Measurements from ENCODE around the gene LRCH4. TPM values are rescaled to one million over a fixed set of nuclear protein-coding genes. Genes with fewer than 3 reads are reported as not detected.

The LRCH4 gene
- total RNA-seq, 1 donor from 2014 or later = 89.7 TPM

GRCh38 chr7:100600730-100601038 lies 14.8 kb upstream of the LRCH4 start:
- Mint-ChIP-seq H3K27ac (ENCODE audit: unreplicated experiment) (no peak overlapping the region), H3K36me3 (ENCODE audit: low read depth, unreplicated experiment) (no peaks in the 10 kb centered on the region), H3K27me3 (ENCODE audit: unreplicated experiment) (peaks cover 5% of the 10 kb centered on the region), H3K4me1 (ENCODE audit: unreplicated experiment) (peaks cover 2% of the 10 kb centered on the region), H3K9me3 (ENCODE audit: unreplicated experiment) (no peaks in the 10 kb centered on the region), H3K4me3 (ENCODE audit: unreplicated experiment) (no peak overlapping the region)
- DNase-seq (ENCODE audit: low spot score) = no peak
- TF ChIP-seq CTCF (IDR thresholded peaks at IDR 0.05; ENCODE audit: unreplicated experiment) = no peak

- Mint-ChIP-seq H3K27ac (ENCODE audit: unreplicated experiment) (no peak overlapping the region), H3K9me3 (ENCODE audit: unreplicated experiment) (no peaks in the 10 kb centered on the region), H3K4me3 (ENCODE audit: unreplicated experiment) (no peak overlapping the region), H3K4me1 (ENCODE audit: unreplicated experiment) (peaks cover 2% of the 10 kb centered on the region), H3K27me3 (ENCODE audit: unreplicated experiment) (peaks cover 4% of the 10 kb centered on the region), H3K36me3 (ENCODE audit: low read depth, unreplicated experiment) (no peaks in the 10 kb centered on the region)
- DNase-seq (ENCODE audit: low spot score) = no peak
- no peak for TF ChIP-seq CTCF (IDR thresholded peaks at IDR 0.05; ENCODE audit: unreplicated experiment)
These were observed 14.2 kb upstream of the LRCH4 start for GRCh38 chr7:100599911-100600729.

GRCh38 chr7:100598425-100598824 lies 12.5 kb upstream of the LRCH4 start:
- no peaks in the 10 kb centered on the region for H3K9me3 Mint-ChIP-seq (ENCODE audit: unreplicated experiment)
- no peak overlapping the region for H3K4me3 Mint-ChIP-seq (ENCODE audit: unreplicated experiment)
- H3K27ac Mint-ChIP-seq (ENCODE audit: unreplicated experiment) = no peak overlapping the region
- H3K27me3 Mint-ChIP-seq (ENCODE audit: unreplicated experiment) = peaks cover 4% of the 10 kb centered on the region
- no peak for TF ChIP-seq CTCF (IDR thresholded peaks at IDR 0.05; ENCODE audit: unreplicated experiment)
- DNase-seq (ENCODE audit: low spot score) = no peak
- H3K36me3 Mint-ChIP-seq (ENCODE audit: low read depth, unreplicated experiment) = no peaks in the 10 kb centered on the region
- peaks cover 2% of the 10 kb centered on the region for H3K4me1 Mint-ChIP-seq (ENCODE audit: unreplicated experiment)

GRCh38 chr7:100595188-100595587 lies 9.3 kb upstream of the LRCH4 start:
- Mint-ChIP-seq H3K27ac (ENCODE audit: unreplicated experiment) (no peak overlapping the region), H3K4me3 (ENCODE audit: unreplicated experiment) (no peak overlapping the region), H3K4me1 (ENCODE audit: unreplicated experiment) (peaks cover 4% of the 10 kb centered on the region), H3K9me3 (ENCODE audit: unreplicated experiment) (no peaks in the 10 kb centered on the region), H3K27me3 (ENCODE audit: unreplicated experiment) (peaks cover 6% of the 10 kb centered on the region), H3K36me3 (ENCODE audit: low read depth, unreplicated experiment) (no peaks in the 10 kb centered on the region)
- no peak for DNase-seq (ENCODE audit: low spot score)
- TF ChIP-seq CTCF (IDR thresholded peaks at IDR 0.05; ENCODE audit: unreplicated experiment) = no peak

GRCh38 chr7:100591596-100591995 lies 5.7 kb upstream of the LRCH4 start:
- no peak overlapping the region for H3K27ac Mint-ChIP-seq (ENCODE audit: unreplicated experiment)
- peaks cover 21% of the 10 kb centered on the region for H3K4me1 Mint-ChIP-seq (ENCODE audit: unreplicated experiment)
- H3K27me3 Mint-ChIP-seq (ENCODE audit: unreplicated experiment) = peaks cover 13% of the 10 kb centered on the region
- H3K36me3 Mint-ChIP-seq (ENCODE audit: low read depth, unreplicated experiment) = no peaks in the 10 kb centered on the region
- H3K4me3 Mint-ChIP-seq (ENCODE audit: unreplicated experiment) = no peak overlapping the region
- no peak for TF ChIP-seq CTCF (IDR thresholded peaks at IDR 0.05; ENCODE audit: unreplicated experiment)
- no peak for DNase-seq (ENCODE audit: low spot score)
- H3K9me3 Mint-ChIP-seq (ENCODE audit: unreplicated experiment) = no peaks in the 10 kb centered on the region
